Neuronal stem cell (in vitro differentiated cells): ENCODE results near the gene FGGY.

Source experiments
- DNase-seq: peaks from one replicate; pipeline ENCODE4 v3.0.0-alpha.2; 2013; ENCODE audit warnings: low spot score
- H2AFZ ChIP-seq: one replicate; pipeline ENCODE4 v1.6.1; 2013; ENCODE audit warnings: mild to moderate bottlenecking, low read length, inconsistent platforms
- H2AK5ac ChIP-seq: 2 replicates; pipeline ENCODE4 v1.6.1; 2013; ENCODE audit warnings: low read depth, mild to moderate bottlenecking, inconsistent platforms, low read length, moderate library complexity, mixed read lengths
- H2BK120ac ChIP-seq: 2 replicates; pipeline ENCODE4 v1.6.1; 2013; ENCODE audit warnings: low read depth, mild to moderate bottlenecking, inconsistent platforms, low read length, moderate library complexity, mixed read lengths
- H2BK12ac ChIP-seq: one replicate; pipeline ENCODE4 v1.6.1; 2013; ENCODE audit warnings: low read length, inconsistent platforms
- H2BK15ac ChIP-seq: 2 replicates; pipeline ENCODE4 v1.6.1; 2013; ENCODE audit warnings: mild to moderate bottlenecking, low read length, inconsistent platforms, mixed read lengths
- H2BK5ac ChIP-seq: one replicate; pipeline ENCODE4 v1.6.1; 2013; ENCODE audit warnings: inconsistent platforms, mild to moderate bottlenecking, low read length, moderate library complexity
- H3K14ac ChIP-seq: one replicate; pipeline ENCODE4 v1.6.1; 2013; ENCODE audit warnings: low read length, inconsistent platforms
- H3K18ac ChIP-seq: 2 replicates; pipeline ENCODE4 v1.6.1; 2013; ENCODE audit warnings: low read length, inconsistent platforms
- H3K23ac ChIP-seq: 2 replicates; pipeline ENCODE4 v1.6.1; 2013; ENCODE audit warnings: low read depth, mild to moderate bottlenecking, mixed read lengths, low read length, inconsistent platforms; ENCODE audit not compliant: poor library complexity
- H3K27ac ChIP-seq: replicated peaks from 3 replicates; pipeline ENCODE4 v1.5.1; 2013; ENCODE audit warnings: low read length, inconsistent platforms
- H3K27me3 ChIP-seq, 3 experiments: 2 replicates each; pipeline ENCODE4 v1.6.1; 2013; ENCODE audit warnings: low read length in 3 of 3, mild to moderate bottlenecking in 2 of 3, inconsistent platforms in 1 of 3, low read depth in 1 of 3, mixed read lengths in 1 of 3, moderate library complexity in 1 of 3; ENCODE audit not compliant: control insufficient read depth in 3 of 3, insufficient read depth in 3 of 3
- H3K36me3 ChIP-seq, 2 donors: replicated peaks in 1 of 2; 2 replicates each; pipeline ENCODE4 v1.6.1; 2013; ENCODE audit warnings: low read length in 2 of 2; ENCODE audit not compliant: control insufficient read depth in 2 of 2, insufficient read depth in 2 of 2
- H3K4ac ChIP-seq: 2 replicates; pipeline ENCODE4 v1.6.1; 2013; ENCODE audit warnings: inconsistent platforms, mild to moderate bottlenecking, low read length, moderate library complexity
- H3K4me1 ChIP-seq, 2 donors: 1 replicate in 1 of 2; 2 replicates in 1 of 2; pipeline ENCODE4 v1.6.1; 2013; ENCODE audit warnings: low read length in 2 of 2, low read depth in 1 of 2; ENCODE audit not compliant: control insufficient read depth in 2 of 2, insufficient read depth in 1 of 2
- H3K4me2 ChIP-seq: one replicate; pipeline ENCODE4 v1.6.1; 2013; ENCODE audit warnings: mild to moderate bottlenecking, low read length, inconsistent platforms; ENCODE audit not compliant: insufficient read depth, poor library complexity, severe bottlenecking
- H3K4me3 ChIP-seq, 2 donors: 2 replicates each; pipeline ENCODE4 v1.5.1; 2013; ENCODE audit warnings: low read length in 2 of 2, mild to moderate bottlenecking in 2 of 2, inconsistent platforms in 1 of 2, moderate library complexity in 1 of 2
- H3K79me1 ChIP-seq: one replicate; pipeline ENCODE4 v1.6.1; 2013; ENCODE audit warnings: low read depth, mild to moderate bottlenecking, inconsistent platforms, low read length, moderate library complexity
- H3K9ac ChIP-seq: one replicate; pipeline ENCODE4 v1.6.1; 2013; ENCODE audit warnings: mild to moderate bottlenecking, low read depth, low read length, inconsistent platforms; ENCODE audit not compliant: poor library complexity
- H3K9me3 ChIP-seq, 2 donors: replicated peaks in 1 of 2; 2 replicates each; pipeline versions ENCODE3 to v1.6.1; 2013; ENCODE audit warnings: low read length in 2 of 2, mild to moderate bottlenecking in 2 of 2, inconsistent platforms in 1 of 2, low read depth in 1 of 2, mixed read lengths in 1 of 2, moderate library complexity in 1 of 2; ENCODE audit not compliant: control insufficient read depth in 2 of 2, insufficient read depth in 1 of 2
- H4K8ac ChIP-seq: one replicate; pipeline ENCODE4 v1.6.1; 2013; ENCODE audit warnings: low read depth, mild to moderate bottlenecking, inconsistent platforms, low read length, moderate library complexity
- H4K91ac ChIP-seq: one replicate; pipeline ENCODE4 v1.6.1; 2013; ENCODE audit warnings: low read length, low read depth, mild to moderate bottlenecking, inconsistent platforms; ENCODE audit not compliant: poor library complexity
- WGBS, 2 donors: extraction: QIAGEN DNeasy Blood & Tissue Kit; methylation state at CpG; one replicate each; pipeline ENCODE4 v1.1.7; 2013; ENCODE audit warnings: missing lambda C conversion rate in 2 of 2, mixed read lengths in 1 of 2; ENCODE audit not compliant: insufficient read length in 2 of 2, insufficient replicate concordance in 1 of 2; ENCODE audit errors: extremely low coverage in 2 of 2; 5-methylcytosine and 5-hydroxymethylcytosine counted together

Gene FGGY

DNA sequence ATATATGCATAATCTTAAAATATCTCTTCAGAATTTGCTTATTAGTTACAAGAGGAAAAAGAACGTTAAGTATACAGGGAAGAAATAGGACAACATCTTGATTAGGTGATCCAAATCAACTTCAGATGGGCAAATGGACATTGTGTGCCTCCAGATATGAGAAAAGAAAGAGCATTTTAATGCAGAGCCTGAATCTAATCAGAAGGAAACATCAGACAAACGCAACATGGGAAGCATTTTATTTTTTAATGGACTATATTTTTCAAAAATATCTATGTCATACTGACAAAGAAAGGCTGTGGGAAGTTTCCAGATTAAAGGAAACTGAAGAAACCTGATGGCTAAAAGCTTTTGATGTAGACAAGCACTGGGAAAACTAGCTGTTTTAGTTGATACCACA is 466.5 kb downstream of the FGGY start:
- no peak overlapping the region for H3K9ac ChIP-seq
- DNase-seq = no peak
- no peak overlapping the region for H3K27ac ChIP-seq
- no peak overlapping the region for H2BK5ac ChIP-seq
- H2BK12ac ChIP-seq = no peak overlapping the region
- H2BK120ac ChIP-seq = no peak overlapping the region
- no peaks in the 10 kb centered on the region for H3K79me1 ChIP-seq
- no peak overlapping the region for H3K4ac ChIP-seq
- WGBS, 2 donors = no CpG with 5 or more reads among the region's 2 CpGs
- H2AK5ac ChIP-seq = no peak overlapping the region
- H3K9me3 ChIP-seq = no peaks in the 10 kb centered on the region
- H3K4me2 ChIP-seq = no peak overlapping the region
- H3K4me1 ChIP-seq = peaks cover 9 to 24% of the 10 kb centered on the region in 2 donors
- H3K4me3 ChIP-seq = no peak overlapping the region
- H3K18ac ChIP-seq = no peak overlapping the region
- H4K91ac ChIP-seq = no peak overlapping the region
- no peaks in the 10 kb centered on the region for H3K36me3 ChIP-seq
- H3K27me3 ChIP-seq = no peaks in the 10 kb centered on the region
- no peak overlapping the region for H3K23ac ChIP-seq
- no peak overlapping the region for H2AFZ ChIP-seq
- no peak overlapping the region for H2BK15ac ChIP-seq
- no peak overlapping the region for H3K14ac ChIP-seq
- H4K8ac ChIP-seq = no peak overlapping the region

GRCh38 chr1:59765011-59765730 is 468.3 kb downstream of the FGGY start:
- H2BK5ac ChIP-seq = no peak overlapping the region

DNA sequence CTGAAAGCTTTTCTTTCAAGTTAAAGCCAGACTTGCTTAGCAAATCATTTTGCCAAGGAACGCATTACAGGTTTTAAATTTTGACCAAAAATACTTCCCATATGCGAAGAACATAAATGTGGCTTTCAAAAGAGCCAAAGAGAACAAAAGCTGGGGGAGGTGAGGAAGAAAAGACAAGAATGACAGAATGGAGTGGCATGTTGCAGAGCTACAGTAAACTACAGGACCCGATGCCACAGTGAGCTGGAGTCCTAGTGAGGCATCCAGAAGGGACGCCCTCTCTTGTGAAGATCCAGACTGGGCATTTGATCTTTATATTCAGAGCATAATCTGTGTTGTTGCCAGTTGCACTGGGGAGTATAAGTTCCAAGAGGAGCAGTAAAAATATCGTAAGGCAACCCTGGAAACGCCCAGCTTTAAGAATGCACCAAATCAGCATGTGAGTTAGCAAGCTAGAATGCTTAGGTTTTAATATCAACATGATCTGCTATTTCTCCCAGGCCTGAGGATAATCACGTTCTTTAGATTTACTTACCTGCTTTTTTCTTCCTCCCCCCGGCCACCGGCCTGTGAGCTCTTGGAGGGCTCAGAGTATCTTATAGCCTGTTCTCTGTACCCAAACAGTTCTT is 469.4 kb downstream of the FGGY start:
- Histone ChIP-seq H3K4me2 (no peak overlapping the region), H3K27ac (no peak overlapping the region), H3K36me3 (no peaks in the 10 kb centered on the region), H2BK5ac (no peak overlapping the region), H3K14ac (no peak overlapping the region), H3K27me3 (no peaks in the 10 kb centered on the region), H2BK120ac (no peak overlapping the region), H3K9ac (no peak overlapping the region), H3K18ac (no peak overlapping the region), H3K4me1 (peaks cover 9 to 24% of the 10 kb centered on the region in 2 donors), H4K91ac (no peak overlapping the region), H3K79me1 (no peaks in the 10 kb centered on the region), H3K4ac (no peak overlapping the region), H3K4me3 (no peak overlapping the region), H2BK12ac (no peak overlapping the region), H3K23ac (no peak overlapping the region), H2BK15ac (no peak overlapping the region), H3K9me3 (no peaks in the 10 kb centered on the region), H2AK5ac (no peak overlapping the region), H4K8ac (no peak overlapping the region), H2AFZ (no peak overlapping the region)
- DNase-seq = no peak
- no CpG with 5 or more reads among the region's 9 CpGs for WGBS, 2 donors

More at GRCh38 chr1:59765011-59765730, 468.3 kb downstream of the FGGY start:
- H4K91ac ChIP-seq = no peak overlapping the region
- H2BK120ac ChIP-seq = no peak overlapping the region
- peaks cover 9 to 24% of the 10 kb centered on the region in 2 donors for H3K4me1 ChIP-seq
- no peak overlapping the region for H2AK5ac ChIP-seq
- H3K4ac ChIP-seq = no peak overlapping the region
- no peak overlapping the region for H2BK12ac ChIP-seq
- no peak overlapping the region for H3K4me3 ChIP-seq
- no peak overlapping the region for H4K8ac ChIP-seq
- no CpG with 5 or more reads among the region's 5 CpGs for WGBS, 2 donors
- no peak overlapping the region for H3K9ac ChIP-seq
- no peaks in the 10 kb centered on the region for H3K27me3 ChIP-seq
- H2BK15ac ChIP-seq = no peak overlapping the region
- no peak overlapping the region for H3K18ac ChIP-seq
- no peak overlapping the region for H3K27ac ChIP-seq
- no peak overlapping the region for H3K4me2 ChIP-seq
- H3K36me3 ChIP-seq = no peaks in the 10 kb centered on the region
- H3K23ac ChIP-seq = no peak overlapping the region
- no peaks in the 10 kb centered on the region for H3K79me1 ChIP-seq
- no peak overlapping the region for H2AFZ ChIP-seq
- H3K14ac ChIP-seq = no peak overlapping the region
- no peak for DNase-seq
- H3K9me3 ChIP-seq = no peaks in the 10 kb centered on the region

GRCh38 chr1:59767119-59767518 is 470.2 kb downstream of the FGGY start:
- Histone ChIP-seq H3K4me1 (peaks cover 9 to 24% of the 10 kb centered on the region in 2 donors), H3K4ac (no peak overlapping the region), H3K36me3 (no peaks in the 10 kb centered on the region), H3K4me2 (no peak overlapping the region), H3K27me3 (no peaks in the 10 kb centered on the region), H4K91ac (no peak overlapping the region), H2BK15ac (no peak overlapping the region), H2BK5ac (no peak overlapping the region), H2BK120ac (no peak overlapping the region), H3K4me3 (no peak overlapping the region), H2AK5ac (no peak overlapping the region), H3K23ac (no peak overlapping the region), H3K14ac (no peak overlapping the region), H3K18ac (no peak overlapping the region), H4K8ac (no peak overlapping the region), H2BK12ac (no peak overlapping the region), H3K79me1 (no peaks in the 10 kb centered on the region), H3K27ac (no peak overlapping the region), H2AFZ (no peak overlapping the region), H3K9me3 (no peaks in the 10 kb centered on the region), H3K9ac (no peak overlapping the region)
- WGBS, 2 donors = no CpG with 5 or more reads among the region's 2 CpGs
- DNase-seq = no peak
